Raji (cell line): Measurements from ENCODE around the gene MPZL1.
A peak's percentile ranks its signal among the peaks of the same experiment; 100 is the strongest.

Source experiments
- POLR2A ChIP-seq: IDR thresholded peaks from 2 replicates; pipeline ENCODE4 v1.6.1; 2011; ENCODE audit warnings: low read depth, low read length, control low read depth; ENCODE audit not compliant: insufficient read depth

The MPZL1 gene

GRCh38 chr1:167794043-167794442, 72.3 kb downstream of the MPZL1 start:
- no peak for TF ChIP-seq POLR2A

GRCh38 chr1:167795810-167796740, 74.3 kb downstream of the MPZL1 start:
- no peak for TF ChIP-seq POLR2A

- TF ChIP-seq POLR2A, result no peak
These were observed 75.2 kb downstream of the MPZL1 start for GRCh38 chr1:167797015-167797414.

- TF ChIP-seq POLR2A, result no peak
These were observed 77.2 kb downstream of the MPZL1 start for GRCh38 chr1:167798952-167799351.

GRCh38 chr1:167799747-167800146, 78.0 kb downstream of the MPZL1 start:
- no peak for TF ChIP-seq POLR2A

- no peak for TF ChIP-seq POLR2A
These were observed 78.5 kb downstream of the MPZL1 start for GRCh38 chr1:167800251-167800650.

- no peak for TF ChIP-seq POLR2A
These were observed 80.5 kb downstream of the MPZL1 start for GRCh38 chr1:167802235-167802634.

GRCh38 chr1:167803358-167804207, 81.8 kb downstream of the MPZL1 start:
- TF ChIP-seq POLR2A, result 0 out of 2 replicates have a peak, but pooled peaks have one; percentile 27

- no peak for TF ChIP-seq POLR2A
These were observed 83.3 kb downstream of the MPZL1 start for GRCh38 chr1:167805041-167805556.

- TF ChIP-seq POLR2A, result no peak
These were observed 86.3 kb downstream of the MPZL1 start for GRCh38 chr1:167808104-167808503.

- no peak for TF ChIP-seq POLR2A
These were observed 86.9 kb downstream of the MPZL1 start for GRCh38 chr1:167808690-167809089.

GRCh38 chr1:167812972-167813371, 91.2 kb downstream of the MPZL1 start:
- TF ChIP-seq POLR2A, result no peak

GRCh38 chr1:167815650-167816049, 93.9 kb downstream of the MPZL1 start:
- TF ChIP-seq POLR2A, result no peak

- no peak for TF ChIP-seq POLR2A
These were observed 98.3 kb downstream of the MPZL1 start for GRCh38 chr1:167819849-167820683.
